Natural killer cell (primary cell): Measurements from ENCODE around the gene LGALS3. TPM values are rescaled to one million over a fixed set of nuclear protein-coding genes. Genes with fewer than 3 reads are reported as not detected.
"Not testable (repeated sequence)": the region's sequence is repeated elsewhere in the genome, so short reads cannot be mapped to it uniquely, and the experiment has no call there.

Experiments
- ATAC-seq, 3 donors: fragments of 150-1000 bp in 2 of 3; fragments of 200-7000 bp in 1 of 3; cut with Tn5 transposase; 1 replicate in 1 of 3; 2 replicates in 2 of 3; pipeline ENCODE4 v1.10.0; 2021; ENCODE audit warnings: mild to moderate bottlenecking in 2 of 3, moderate library complexity in 2 of 3
- DNase-seq, 2 donors: peaks; one replicate each; pipeline versions ENCODE4 v3.0.0 to v3.0.0-alpha.2; 2013 to 2021; ENCODE audit warnings: mixed read lengths in 1 of 2
- H3K27ac ChIP-seq: one replicate; pipeline ENCODE4 v1.5.1; 2013; ENCODE audit warnings: mild to moderate bottlenecking, low read length
- H3K27me3 ChIP-seq: one replicate; pipeline ENCODE4 v1.6.1; 2013; ENCODE audit warnings: low read length; ENCODE audit not compliant: control insufficient read depth, insufficient read depth
- H3K36me3 ChIP-seq: one replicate; pipeline ENCODE4 v1.6.1; 2013; ENCODE audit warnings: low read length; ENCODE audit not compliant: control insufficient read depth, insufficient read depth
- H3K4me1 ChIP-seq: one replicate; pipeline ENCODE4 v1.6.1; 2013; ENCODE audit warnings: low read length; ENCODE audit not compliant: control insufficient read depth, insufficient read depth
- H3K4me3 ChIP-seq: one replicate; pipeline ENCODE4 v1.5.1; 2013; ENCODE audit warnings: low read length
- H3K9me3 ChIP-seq: one replicate; pipeline ENCODE4 v1.6.1; 2013; ENCODE audit warnings: low read length; ENCODE audit not compliant: control insufficient read depth, insufficient read depth
- H3K27ac Mint-ChIP-seq, 2 donors: one replicate each; pipeline ENCODE4 v1.8.0; 2022; ENCODE audit warnings: mild to moderate bottlenecking in 2 of 2, mixed read lengths in 2 of 2, moderate library complexity in 1 of 2
- H3K27me3 Mint-ChIP-seq, 2 donors: one replicate each; pipeline ENCODE4 v1.8.0; 2022; ENCODE audit warnings: low read depth in 2 of 2, mixed read lengths in 2 of 2
- H3K36me3 Mint-ChIP-seq: one replicate; pipeline ENCODE4 v1.8.0; 2022; ENCODE audit warnings: mixed read lengths
- H3K4me1 Mint-ChIP-seq, 2 donors: one replicate each; pipeline ENCODE4 v1.8.0; 2022; ENCODE audit warnings: mixed read lengths in 2 of 2
- H3K4me3 Mint-ChIP-seq: one replicate; pipeline ENCODE4 v1.8.0; 2022; ENCODE audit warnings: mild to moderate bottlenecking, moderate library complexity, mixed read lengths
- H3K9me3 Mint-ChIP-seq, 2 donors: one replicate each; pipeline ENCODE4 v1.8.0; 2022; ENCODE audit warnings: mixed read lengths in 2 of 2
- CTCF ChIP-seq: fragments of 200-600 bp; IDR thresholded peaks from one replicate; pipeline ENCODE4 v1.8.0; 2022; ENCODE audit warnings: antibody characterized with exemption
- WGBS: methylation state at CpG from one replicate; pipeline ENCODE4 v1.1.7; 2013; ENCODE audit warnings: missing lambda C conversion rate; ENCODE audit not compliant: insufficient coverage; 5-methylcytosine and 5-hydroxymethylcytosine counted together
- intact Hi-C: fragments of 100-400 bp; cut with micrococcal nuclease; formaldehyde crosslinking; loops from one replicate; pipeline ENCODE4 v1.14.2; 2022
- total RNA-seq, 4 donors: library from RNA; stranded (reverse); fragments of 120-200 nt in 1 of 4; gene quantifications; one replicate each; pipeline versions ENCODE4 v1.2.3 to v1.2.4, GENCODE V29; 2013 to 2022

Gene LGALS3
- 10 to 100 TPM; 10.8 to 35.7 (median 17.1) TPM for total RNA-seq
- total RNA-seq (2013): 17.7 TPM

GRCh38 chr14:55129086-55129427 lies at the start of gene LGALS3:
Gene LGALS3 (plus strand): TSS chr14:55129252. CDS start chr14:55137374, 8,122 bp downstream.
- H3K27ac Mint-ChIP-seq: peak within 1 kb of the TSS; percentile 48 to 81
- intact Hi-C loops: loop anchor here (1.0 to 5.0 kb wide), 2 partner anchors 27 to 37 kb away; no protein-coding TSS in a partner anchor
- WGBS: under 1% methylated on average over 50 of the region's 50 CpGs
- Histone ChIP-seq H3K4me1 (peaks cover 34% of the 10 kb centered on the region), H3K4me3 (peak within 1 kb of the TSS; percentile 46), H3K27ac (peak within 1 kb of the TSS; percentile 11), H3K36me3 (no peaks in the 10 kb centered on the region), H3K9me3 (no peaks in the 10 kb centered on the region), H3K27me3 (no peaks in the 10 kb centered on the region)
- TF ChIP-seq CTCF: no peak
- H3K4me3 Mint-ChIP-seq: peak within 1 kb of the TSS; percentile 92
- DNase-seq (peak in 1 of 2 donors; percentile 57), ATAC-seq (peak; percentile 33 to 44 (median 38))
- peaks cover 36 to 58% of the 10 kb centered on the region in 2 donors for H3K4me1 Mint-ChIP-seq
- H3K36me3 Mint-ChIP-seq: no peaks in the 10 kb centered on the region
- H3K9me3 Mint-ChIP-seq: no peaks in the 10 kb centered on the region
- no peaks in the 10 kb centered on the region for H3K27me3 Mint-ChIP-seq

GRCh38 chr14:55079961-55080360 lies 49.1 kb upstream of the LGALS3 start:
- H3K36me3 Mint-ChIP-seq, H3K27me3 ChIP-seq, H3K9me3 Mint-ChIP-seq, H3K27ac ChIP-seq, H3K36me3 ChIP-seq, H3K27ac Mint-ChIP-seq, H3K4me3 ChIP-seq, H3K9me3 ChIP-seq, DNase-seq, ATAC-seq, H3K4me1 Mint-ChIP-seq, H3K4me3 Mint-ChIP-seq, H3K4me1 ChIP-seq, intact Hi-C loops, H3K27me3 Mint-ChIP-seq: not testable (repeated sequence)
- WGBS: 74% methylated on average over 5 of the region's 6 CpGs

- ATAC-seq: no peak
- H3K36me3 Mint-ChIP-seq: no peaks in the 10 kb centered on the region
Observed at GRCh38 chr14:55084401-55085059, 44.5 kb upstream of the LGALS3 start.

More at GRCh38 chr14:55084401-55085059, 44.5 kb upstream of the LGALS3 start:
- Histone ChIP-seq H3K27me3 (no peaks in the 10 kb centered on the region), H3K36me3 (no peaks in the 10 kb centered on the region), H3K27ac (no peak overlapping the region), H3K4me3 (no peak overlapping the region), H3K9me3 (no peaks in the 10 kb centered on the region), H3K4me1 (no peaks in the 10 kb centered on the region)
- Mint-ChIP-seq H3K9me3 (no peaks in the 10 kb centered on the region), H3K27ac (no peak overlapping the region), H3K4me3 (no peak overlapping the region), H3K4me1 (no peaks in the 10 kb centered on the region), H3K27me3 (no peaks in the 10 kb centered on the region)
- TF ChIP-seq CTCF: no peak
- intact Hi-C loops: no loop called here
- DNase-seq: no peak
